D721Med (cell line): Measurements from ENCODE around the gene SORCS2.

Experiments
- DNase-seq: peaks from one replicate; pipeline ENCODE4 v3.0.0; 2011; ENCODE audit warnings: low spot score; ENCODE audit not compliant: insufficient read length
- FAIRE-seq: peaks from 2 replicates; lab custom pipeline; 2011; peaks lifted over from hg19 to GRCh38; lab: Jason Lieb, UNC
- TF ChIP-seq, protein P1 (sequence below): IDR thresholded peaks from 2 replicates; pipeline ENCODE4 v1.5.1; 2012; ENCODE audit warnings: mild to moderate bottlenecking, control low read depth; ENCODE audit not compliant: insufficient read depth; ENCODE audit errors: missing control alignments

SORCS2 gene

DNA sequence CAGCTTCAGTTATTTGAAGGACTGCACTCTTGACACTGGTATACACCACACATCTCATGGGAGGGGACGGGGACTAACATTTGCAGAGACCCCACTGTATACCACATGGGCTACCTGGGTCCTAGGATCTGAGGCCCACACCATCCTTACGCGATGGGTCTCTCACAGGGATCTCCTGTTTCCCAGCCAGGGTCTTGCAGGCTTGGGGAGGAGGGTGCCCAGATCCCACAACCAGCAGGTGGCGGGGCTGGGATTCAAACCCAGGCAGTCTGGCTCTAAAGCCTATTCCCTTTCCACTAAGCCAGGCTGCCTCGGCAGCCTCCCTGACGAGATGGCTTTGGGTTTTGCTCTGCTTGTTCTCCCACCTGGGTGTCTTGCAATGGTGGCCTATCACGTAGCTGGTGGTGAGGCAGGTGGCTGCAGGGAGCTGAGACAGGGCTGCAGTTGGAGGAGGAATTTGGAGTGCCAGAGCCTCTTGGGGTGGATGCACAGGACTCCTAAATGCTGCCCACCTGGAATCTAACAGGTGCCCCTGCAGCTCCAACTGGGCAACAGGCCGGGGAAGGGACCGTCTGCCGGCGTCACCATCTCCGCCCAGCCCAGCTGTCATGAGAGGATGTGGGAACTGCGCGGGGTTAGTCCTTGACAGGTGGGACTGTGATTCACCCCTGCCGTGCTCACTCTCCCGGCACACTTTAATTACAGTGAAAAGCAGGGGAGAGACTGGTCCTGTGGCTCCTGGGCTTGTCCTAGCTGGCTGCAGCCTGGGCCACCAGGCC lies 131.7 kb downstream of the SORCS2 start:
- TF ChIP-seq, protein P1, sequence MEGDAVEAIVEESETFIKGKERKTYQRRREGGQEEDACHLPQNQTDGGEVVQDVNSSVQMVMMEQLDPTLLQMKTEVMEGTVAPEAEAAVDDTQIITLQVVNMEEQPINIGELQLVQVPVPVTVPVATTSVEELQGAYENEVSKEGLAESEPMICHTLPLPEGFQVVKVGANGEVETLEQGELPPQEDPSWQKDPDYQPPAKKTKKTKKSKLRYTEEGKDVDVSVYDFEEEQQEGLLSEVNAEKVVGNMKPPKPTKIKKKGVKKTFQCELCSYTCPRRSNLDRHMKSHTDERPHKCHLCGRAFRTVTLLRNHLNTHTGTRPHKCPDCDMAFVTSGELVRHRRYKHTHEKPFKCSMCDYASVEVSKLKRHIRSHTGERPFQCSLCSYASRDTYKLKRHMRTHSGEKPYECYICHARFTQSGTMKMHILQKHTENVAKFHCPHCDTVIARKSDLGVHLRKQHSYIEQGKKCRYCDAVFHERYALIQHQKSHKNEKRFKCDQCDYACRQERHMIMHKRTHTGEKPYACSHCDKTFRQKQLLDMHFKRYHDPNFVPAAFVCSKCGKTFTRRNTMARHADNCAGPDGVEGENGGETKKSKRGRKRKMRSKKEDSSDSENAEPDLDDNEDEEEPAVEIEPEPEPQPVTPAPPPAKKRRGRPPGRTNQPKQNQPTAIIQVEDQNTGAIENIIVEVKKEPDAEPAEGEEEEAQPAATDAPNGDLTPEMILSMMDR: no peak
- peak; percentile 54 for DNase-seq
- no peak for FAIRE-seq

GRCh38 chr4:7324651-7325121 lies 132.3 kb downstream of the SORCS2 start:
- FAIRE-seq: no peak
- DNase-seq: no peak
- TF ChIP-seq, protein P1: no peak

GRCh38 chr4:7325541-7325940 lies 133.2 kb downstream of the SORCS2 start:
- TF ChIP-seq, protein P1: no peak
- DNase-seq (no peak), FAIRE-seq (no peak)

DNA sequence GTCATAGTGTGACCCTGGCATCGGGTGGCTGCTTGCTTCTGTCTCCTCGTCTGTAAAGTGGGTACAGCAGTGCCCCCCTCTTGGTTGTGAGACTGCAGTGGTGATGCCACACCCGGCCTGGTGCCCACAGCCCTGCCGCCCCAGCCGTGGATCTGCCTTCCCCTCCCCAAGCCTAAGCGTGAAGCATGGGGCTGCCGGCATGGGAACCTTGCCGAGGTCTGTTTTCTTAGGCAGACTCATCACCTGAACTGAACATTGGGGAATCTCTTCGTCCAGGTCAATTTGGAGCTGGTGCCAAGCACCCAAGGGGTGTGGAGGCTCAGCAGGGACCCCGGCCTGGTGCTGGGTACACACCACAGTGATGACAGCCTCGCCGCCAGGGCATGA lies 134.0 kb downstream of the SORCS2 start:
- DNase-seq (no peak), FAIRE-seq (no peak)
- TF ChIP-seq, protein P1: no peak

DNA sequence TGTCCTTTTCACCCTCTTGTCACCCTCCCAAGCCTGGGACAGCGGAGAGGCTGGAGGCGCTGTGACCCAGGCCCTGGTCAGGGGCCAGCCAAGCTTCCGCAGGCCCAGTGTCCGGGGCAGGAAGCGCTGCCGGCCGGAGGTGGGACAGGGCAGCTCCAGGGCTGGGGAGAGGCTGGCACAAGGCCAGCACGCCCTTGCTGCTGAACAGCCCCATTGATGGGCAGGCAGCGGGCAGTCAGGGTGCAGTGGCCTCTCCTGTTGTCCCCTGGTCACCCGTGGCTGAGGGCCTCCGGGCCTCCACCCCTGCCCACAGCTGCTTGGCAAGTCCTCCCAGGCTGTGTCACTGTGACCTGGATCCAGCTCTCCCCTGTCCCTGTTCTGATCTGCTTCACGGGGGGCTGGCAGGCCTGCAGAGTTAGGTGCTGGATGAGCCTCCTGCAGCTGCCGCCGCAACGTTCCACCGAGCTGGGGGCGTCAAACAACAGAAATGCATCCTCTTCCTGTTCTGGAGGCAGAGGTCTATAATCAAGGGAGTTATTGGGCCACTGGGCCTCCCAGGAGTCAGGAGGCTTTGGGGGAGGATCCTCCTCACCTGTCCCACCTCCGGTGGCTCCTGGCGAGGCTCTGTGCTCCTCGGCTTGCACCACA lies 134.5 kb downstream of the SORCS2 start:
- FAIRE-seq: no peak
- TF ChIP-seq, protein P1: no peak

GRCh38 chr4:7327341-7327885 lies 135.1 kb downstream of the SORCS2 start:
- no peak for FAIRE-seq
- DNase-seq: no peak
- TF ChIP-seq, protein P1: no peak

More for the DNA sequence above, 134.5 kb downstream of the SORCS2 start:
- DNase-seq: no peak
